MM.1S (cell line): ENCODE data around the gene GABARAPL2.

Experiments used
- DNase-seq: peaks from one replicate; pipeline ENCODE4 v3.0.0-alpha.2; 2015
- H2AFZ ChIP-seq: fragments of 300-600 bp; sonication (generic); 2 replicates; pipeline ENCODE4 v1.6.0; 2016; ENCODE audit warnings: antibody characterized with exemption, low read length
- H3F3A ChIP-seq: fragments of 300-600 bp; sonication (generic); 2 replicates; pipeline ENCODE4 v1.6.1; 2016; ENCODE audit warnings: mild to moderate bottlenecking, antibody characterized with exemption, low read length, moderate library complexity, mixed read lengths; ENCODE audit not compliant: insufficient read depth
- H3K27ac ChIP-seq: fragments of 300-600 bp; sonication (generic); 2 replicates; pipeline ENCODE4 v1.5.1; 2016; ENCODE audit warnings: mild to moderate bottlenecking, low read length
- H3K27me3 ChIP-seq: fragments of 300-600 bp; sonication (generic); replicated peaks from 2 replicates; pipeline ENCODE4 v1.6.0; 2016; ENCODE audit warnings: low read length; ENCODE audit not compliant: insufficient read depth
- H3K36me3 ChIP-seq: fragments of 300-600 bp; sonication (generic); replicated peaks from 2 replicates; pipeline ENCODE4 v1.6.1; 2016; ENCODE audit warnings: mild to moderate bottlenecking, low read length, mixed read lengths; ENCODE audit not compliant: insufficient read depth
- H3K4me1 ChIP-seq: fragments of 300-600 bp; sonication (generic); 2 replicates; pipeline ENCODE4 v1.6.1; 2016; ENCODE audit warnings: low read length, mixed read lengths
- H3K4me2 ChIP-seq: fragments of 300-600 bp; sonication (generic); 2 replicates; pipeline ENCODE4 v1.6.0; 2016; ENCODE audit warnings: low read depth, low read length
- H3K4me3 ChIP-seq: fragments of 300-600 bp; sonication (generic); 2 replicates; pipeline ENCODE4 v1.5.1; 2016; ENCODE audit warnings: low read length, mixed read lengths
- H3K79me2 ChIP-seq: fragments of 300-600 bp; sonication (generic); 2 replicates; pipeline ENCODE4 v1.6.1; 2016; ENCODE audit warnings: mixed run types, low read length, mixed read lengths
- H3K9ac ChIP-seq: fragments of 300-600 bp; sonication (generic); 2 replicates; pipeline ENCODE4 v1.6.1; 2016; ENCODE audit warnings: low read length, mixed read lengths
- H3K9me2 ChIP-seq: fragments of 300-600 bp; sonication (generic); replicated peaks from 2 replicates; pipeline ENCODE4 v1.6.1; 2016; ENCODE audit warnings: mild to moderate bottlenecking, low read length, mixed read lengths; ENCODE audit not compliant: insufficient read depth
- H3K9me3 ChIP-seq: fragments of 300-600 bp; sonication (generic); replicated peaks from 2 replicates; pipeline ENCODE4 v1.6.1; 2016; ENCODE audit warnings: mild to moderate bottlenecking, low read length, mixed read lengths; ENCODE audit not compliant: insufficient read depth
- H4K20me1 ChIP-seq: fragments of 300-600 bp; sonication (generic); 2 replicates; pipeline ENCODE4 v1.6.1; 2016; ENCODE audit warnings: mild to moderate bottlenecking, low read length, moderate library complexity, mixed read lengths; ENCODE audit not compliant: insufficient read depth
- EZH2 ChIP-seq: fragments of 300-600 bp; sonication (generic); optimal IDR thresholded peaks from 2 replicates; pipeline ENCODE3; 2017; ENCODE audit warnings: low read depth, mild to moderate bottlenecking, antibody characterized with exemption, low read length, mixed read lengths
- EZH2phosphoT487 ChIP-seq: fragments of 300-600 bp; sonication (generic); IDR thresholded peaks from 2 replicates; pipeline ENCODE4 v1.6.1; 2018; ENCODE audit warnings: antibody characterized with exemption, low read length
- TF ChIP-seq, protein P1 (sequence below): fragments of 300-600 bp; sonication (generic); IDR thresholded peaks from 2 replicates; pipeline ENCODE4 v1.5.1; 2016; ENCODE audit warnings: antibody characterized with exemption, low read length, mixed read lengths

The GABARAPL2 gene

GRCh38 chr16:75579281-75579834, 13.2 kb downstream of the GABARAPL2 start:
- no peaks in the 10 kb centered on the region for H3K36me3 ChIP-seq
- DNase-seq = no peak
- H3K9me2 ChIP-seq = no peaks in the 10 kb centered on the region
- H3K4me2 ChIP-seq = no peak overlapping the region
- TF ChIP-seq, protein P1, sequence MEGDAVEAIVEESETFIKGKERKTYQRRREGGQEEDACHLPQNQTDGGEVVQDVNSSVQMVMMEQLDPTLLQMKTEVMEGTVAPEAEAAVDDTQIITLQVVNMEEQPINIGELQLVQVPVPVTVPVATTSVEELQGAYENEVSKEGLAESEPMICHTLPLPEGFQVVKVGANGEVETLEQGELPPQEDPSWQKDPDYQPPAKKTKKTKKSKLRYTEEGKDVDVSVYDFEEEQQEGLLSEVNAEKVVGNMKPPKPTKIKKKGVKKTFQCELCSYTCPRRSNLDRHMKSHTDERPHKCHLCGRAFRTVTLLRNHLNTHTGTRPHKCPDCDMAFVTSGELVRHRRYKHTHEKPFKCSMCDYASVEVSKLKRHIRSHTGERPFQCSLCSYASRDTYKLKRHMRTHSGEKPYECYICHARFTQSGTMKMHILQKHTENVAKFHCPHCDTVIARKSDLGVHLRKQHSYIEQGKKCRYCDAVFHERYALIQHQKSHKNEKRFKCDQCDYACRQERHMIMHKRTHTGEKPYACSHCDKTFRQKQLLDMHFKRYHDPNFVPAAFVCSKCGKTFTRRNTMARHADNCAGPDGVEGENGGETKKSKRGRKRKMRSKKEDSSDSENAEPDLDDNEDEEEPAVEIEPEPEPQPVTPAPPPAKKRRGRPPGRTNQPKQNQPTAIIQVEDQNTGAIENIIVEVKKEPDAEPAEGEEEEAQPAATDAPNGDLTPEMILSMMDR = no peak
- TF ChIP-seq EZH2 = no peak
- TF ChIP-seq EZH2phosphoT487 = no peak
- no peak overlapping the region for H3K4me3 ChIP-seq
- no peak overlapping the region for H3K27ac ChIP-seq
- no peaks in the 10 kb centered on the region for H4K20me1 ChIP-seq
- no peaks in the 10 kb centered on the region for H3K27me3 ChIP-seq
- no peaks in the 10 kb centered on the region for H3K79me2 ChIP-seq
- no peak overlapping the region for H3K9ac ChIP-seq
- H3F3A ChIP-seq = no peaks in the 10 kb centered on the region
- no peaks in the 10 kb centered on the region for H3K9me3 ChIP-seq
- H2AFZ ChIP-seq = no peak overlapping the region
- no peaks in the 10 kb centered on the region for H3K4me1 ChIP-seq

DNA sequence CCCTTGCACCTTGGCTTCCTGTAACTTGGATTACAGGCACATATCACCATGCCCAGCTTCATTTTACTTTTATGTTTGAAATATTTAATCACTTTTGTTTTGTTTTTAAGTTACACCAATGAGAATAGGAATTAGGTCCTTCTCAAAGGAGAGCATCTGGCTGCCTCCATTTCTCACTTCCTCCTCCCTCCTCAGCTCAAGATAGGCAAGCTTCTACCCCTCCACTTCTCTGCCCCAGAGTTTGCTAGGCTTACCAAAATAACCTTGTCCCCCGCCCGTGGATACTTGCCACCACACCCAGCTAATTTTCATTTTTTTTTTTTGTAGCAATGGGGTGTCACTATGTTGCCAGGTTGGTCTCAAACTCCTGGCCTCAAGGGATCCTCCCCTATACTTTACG, 17.9 kb downstream of the GABARAPL2 start:
- Histone ChIP-seq H3K4me1 (no peaks in the 10 kb centered on the region), H3K4me2 (no peak overlapping the region), H3K4me3 (no peak overlapping the region), H3K9me3 (no peaks in the 10 kb centered on the region), H3K79me2 (no peaks in the 10 kb centered on the region), H3K9ac (no peak overlapping the region), H3K27me3 (no peaks in the 10 kb centered on the region), H4K20me1 (no peaks in the 10 kb centered on the region), H3F3A (no peaks in the 10 kb centered on the region), H3K36me3 (no peaks in the 10 kb centered on the region), H3K9me2 (no peaks in the 10 kb centered on the region), H3K27ac (no peak overlapping the region), H2AFZ (no peak overlapping the region)
- DNase-seq = no peak
- TF ChIP-seq, protein P1 = no peak
- TF ChIP-seq EZH2 (no peak), EZH2phosphoT487 (no peak)

- Histone ChIP-seq H3K27me3 (no peaks in the 10 kb centered on the region), H3F3A (no peaks in the 10 kb centered on the region), H3K9ac (no peak overlapping the region), H3K9me2 (no peaks in the 10 kb centered on the region), H3K4me3 (no peak overlapping the region), H3K27ac (no peak overlapping the region), H4K20me1 (no peaks in the 10 kb centered on the region), H3K4me1 (no peaks in the 10 kb centered on the region), H3K4me2 (no peak overlapping the region), H3K36me3 (no peaks in the 10 kb centered on the region), H3K9me3 (no peaks in the 10 kb centered on the region), H2AFZ (no peak overlapping the region), H3K79me2 (no peaks in the 10 kb centered on the region)
- DNase-seq = no peak
- TF ChIP-seq EZH2phosphoT487 (no peak), EZH2 (no peak)
- TF ChIP-seq, protein P1 = no peak
These were observed 22.5 kb downstream of the GABARAPL2 start for GRCh38 chr16:75588716-75589115.
